ENCODE data around the gene CAAP1. TPM values are rescaled to one million over a fixed set of nuclear protein-coding genes. Genes with fewer than 3 reads are reported as not detected.

CAAP1 gene
- total and polyA plus RNA-seq, 7 donors = 10.2 to 19.2 (median 16.4) TPM

- 92 to 95% methylated on average over 2 of the region's 2 CpGs for WGBS, 2 donors
- TF ChIP-seq POLR2AphosphoS5 (IDR thresholded peaks at IDR 0.05) (no peak), EP300 (IDR thresholded peaks at IDR 0.05) (no peak), POLR2A (IDR thresholded peaks at IDR 0.05) (no peak)
- TF ChIP-seq, protein P1, sequence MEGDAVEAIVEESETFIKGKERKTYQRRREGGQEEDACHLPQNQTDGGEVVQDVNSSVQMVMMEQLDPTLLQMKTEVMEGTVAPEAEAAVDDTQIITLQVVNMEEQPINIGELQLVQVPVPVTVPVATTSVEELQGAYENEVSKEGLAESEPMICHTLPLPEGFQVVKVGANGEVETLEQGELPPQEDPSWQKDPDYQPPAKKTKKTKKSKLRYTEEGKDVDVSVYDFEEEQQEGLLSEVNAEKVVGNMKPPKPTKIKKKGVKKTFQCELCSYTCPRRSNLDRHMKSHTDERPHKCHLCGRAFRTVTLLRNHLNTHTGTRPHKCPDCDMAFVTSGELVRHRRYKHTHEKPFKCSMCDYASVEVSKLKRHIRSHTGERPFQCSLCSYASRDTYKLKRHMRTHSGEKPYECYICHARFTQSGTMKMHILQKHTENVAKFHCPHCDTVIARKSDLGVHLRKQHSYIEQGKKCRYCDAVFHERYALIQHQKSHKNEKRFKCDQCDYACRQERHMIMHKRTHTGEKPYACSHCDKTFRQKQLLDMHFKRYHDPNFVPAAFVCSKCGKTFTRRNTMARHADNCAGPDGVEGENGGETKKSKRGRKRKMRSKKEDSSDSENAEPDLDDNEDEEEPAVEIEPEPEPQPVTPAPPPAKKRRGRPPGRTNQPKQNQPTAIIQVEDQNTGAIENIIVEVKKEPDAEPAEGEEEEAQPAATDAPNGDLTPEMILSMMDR (IDR thresholded peaks at IDR 0.05) = no peak
These were observed 20.6 kb upstream of the CAAP1 start for GRCh38 chr9:26913138-26913668.

GRCh38 chr9:26904671-26905070 lies 12.1 kb upstream of the CAAP1 start:
- 87 to 91% methylated on average over 1 of the region's 1 CpG for WGBS, 2 donors
- Histone ChIP-seq H3K36me3 (peaks cover 0 to 46% (median 9%) of the 10 kb centered on the region in 4 donors), H3K27ac (no peak overlapping the region), H3K4me3 (no peak overlapping the region), H3K27me3 (no peaks in the 10 kb centered on the region), H3K9me3 (no peaks in the 10 kb centered on the region), H3K4me1 (no peaks in the 10 kb centered on the region)
- TF ChIP-seq EP300 (IDR thresholded peaks at IDR 0.05) = no peak
- no peak for DNase-seq
- intact Hi-C loops (cut with DNase I) = no loop called here

More at GRCh38 chr9:26913138-26913668, 20.6 kb upstream of the CAAP1 start:
- H3K27me3 ChIP-seq = no peaks in the 10 kb centered on the region
- H3K4me1 ChIP-seq = no peaks in the 10 kb centered on the region
- H3K36me3 ChIP-seq = peaks cover 10 to 65% (median 13%) of the 10 kb centered on the region in 4 donors
- H3K27ac ChIP-seq = no peak overlapping the region
- H3K9me3 ChIP-seq = no peaks in the 10 kb centered on the region
- no peak overlapping the region for H3K4me3 ChIP-seq
- DNase-seq = no peak
- intact Hi-C loops (cut with DNase I) = no loop called here

GRCh38 chr9:26904070-26904469 lies 11.5 kb upstream of the CAAP1 start:
- peaks cover 0 to 42% (median 9%) of the 10 kb centered on the region in 4 donors for H3K36me3 ChIP-seq
- no peaks in the 10 kb centered on the region for H3K4me1 ChIP-seq
- no peaks in the 10 kb centered on the region for H3K9me3 ChIP-seq
- no peak overlapping the region for H3K4me3 ChIP-seq
- H3K27ac ChIP-seq = no peak overlapping the region
- WGBS, 2 donors = 69 to 78% methylated on average over 3 of the region's 3 CpGs
- DNase-seq = no peak
- no peak for TF ChIP-seq EP300 (IDR thresholded peaks at IDR 0.05)
- no peak for TF ChIP-seq POLR2A (IDR thresholded peaks at IDR 0.05)
- intact Hi-C loops (cut with DNase I) = no loop called here
- H3K27me3 ChIP-seq = no peaks in the 10 kb centered on the region

DNA sequence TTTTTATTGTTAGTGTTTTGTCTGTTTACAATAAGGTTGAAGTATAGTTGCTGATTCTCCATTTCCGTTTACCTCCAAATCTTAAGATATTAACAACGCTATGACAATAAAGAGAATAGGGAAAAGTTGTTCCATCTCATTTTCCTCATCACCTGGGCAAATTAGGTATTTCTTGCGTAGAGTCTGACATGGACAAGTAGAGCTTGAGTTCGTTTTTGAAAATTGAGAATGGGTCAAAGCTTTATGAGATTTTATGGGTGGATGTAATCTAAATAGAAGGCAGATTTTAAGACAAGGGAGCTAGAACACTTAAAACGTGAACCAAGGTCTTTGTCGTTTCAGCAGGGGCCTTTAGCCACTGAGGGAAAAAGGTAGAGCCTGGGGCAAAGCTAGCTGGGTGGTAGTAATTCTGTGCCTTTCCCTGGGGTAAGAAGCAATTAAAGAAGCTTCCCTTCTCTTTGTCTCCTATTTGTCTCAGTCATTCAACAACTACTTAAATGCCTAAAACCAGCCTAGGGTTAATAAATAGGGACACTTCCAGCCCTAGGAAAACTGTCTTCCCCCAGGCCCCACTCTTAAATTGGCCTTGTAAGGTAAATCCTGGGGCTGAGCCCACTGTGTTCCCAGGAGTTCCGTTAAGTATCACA lies 551 bp upstream of the CAAP1 start:
- TF ChIP-seq, protein P1 (IDR thresholded peaks at IDR 0.05) = no peak
- TF ChIP-seq POLR2AphosphoS5 (IDR thresholded peaks at IDR 0.05) (no peak), POLR2A (IDR thresholded peaks at IDR 0.05) (no peak), EP300 (IDR thresholded peaks at IDR 0.05) (no peak)
- intact Hi-C loops (cut with DNase I) = loop anchor here (2.0 to 5.0 kb wide), 3 partner anchors 54 to 679 kb away; partner anchors contain the start of genes C9orf72 and PLAA
- Histone ChIP-seq H3K4me1 (peaks cover 0 to 25% (median 22%) of the 10 kb centered on the region in 4 donors), H3K4me3 (peak overlapping the region; percentile 72 to 99 (median 92)), H3K27ac (peak overlapping the region; percentile 92 to 100 (median 98)), H3K27me3 (no peaks in the 10 kb centered on the region), H3K36me3 (no peaks in the 10 kb centered on the region), H3K9me3 (no peaks in the 10 kb centered on the region)
- WGBS, 2 donors = 5 to 15% methylated on average over 7 of the region's 7 CpGs
- DNase-seq = no peak

- H3K4me1 ChIP-seq = peaks cover 0 to 25% (median 22%) of the 10 kb centered on the region in 4 donors
- no peaks in the 10 kb centered on the region for H3K27me3 ChIP-seq
- intact Hi-C loops (cut with DNase I) = loop anchor here (2.0 to 5.0 kb wide), 3 partner anchors 55 to 681 kb away; partner anchors contain the start of genes C9orf72 and PLAA
- no peaks in the 10 kb centered on the region for H3K36me3 ChIP-seq
- WGBS, 2 donors = 1% methylated on average over 14 of the region's 14 CpGs
- H3K27ac ChIP-seq = peak overlapping the region; percentile 92 to 100 (median 98)
- H3K4me3 ChIP-seq = peak overlapping the region; percentile 72 to 99 (median 92)
- no peak for DNase-seq
- TF ChIP-seq EP300 (IDR thresholded peaks at IDR 0.05) (no peak), POLR2AphosphoS5 (IDR thresholded peaks at IDR 0.05) (no peak), POLR2A (IDR thresholded peaks at IDR 0.05) (no peak)
- TF ChIP-seq, protein P1 (IDR thresholded peaks at IDR 0.05) = no peak
- H3K9me3 ChIP-seq = no peaks in the 10 kb centered on the region
These were observed 876 bp downstream of the CAAP1 start for GRCh38 chr9:26891726-26892125.

All from sigmoid colon (tissue), 7 donors.